Upper lobe of right lung (tissue), 1 donor: ENCODE data around the gene JAG2. TPM values are rescaled to one million over a fixed set of nuclear protein-coding genes. Genes with fewer than 3 reads are reported as not detected.

Experiments
- ATAC-seq: fragments of 200-7000 bp; cut with Tn5 transposase; one replicate; pipeline ENCODE4 v1.9.1; 2020; ENCODE audit warnings: mild to moderate bottlenecking, moderate library complexity
- DNase-seq: peaks from one replicate; pipeline ENCODE4 v3.0.0-alpha.2; 2020
- H3K27ac ChIP-seq: fragments of 200-600 bp; one replicate; pipeline ENCODE4 v1.8.0; 2022
- H3K27me3 ChIP-seq: fragments of 200-600 bp; one replicate; pipeline ENCODE4 v1.8.0; 2022; ENCODE audit warnings: mild to moderate bottlenecking
- H3K36me3 ChIP-seq: fragments of 200-600 bp; one replicate; pipeline ENCODE4 v1.8.0; 2022
- H3K4me1 ChIP-seq: fragments of 200-600 bp; one replicate; pipeline ENCODE4 v1.8.0; 2022
- H3K4me3 ChIP-seq: fragments of 200-600 bp; one replicate; pipeline ENCODE4 v1.8.0; 2022; ENCODE audit warnings: mild to moderate bottlenecking
- H3K9me3 ChIP-seq: fragments of 200-600 bp; one replicate; pipeline ENCODE4 v1.8.0; 2022
- CTCF ChIP-seq: fragments of 200-600 bp; IDR thresholded peaks from one replicate; pipeline ENCODE4 v1.8.0; 2022; ENCODE audit warnings: antibody characterized with exemption
- intact Hi-C: fragments of 100-400 bp; cut with DNase I; formaldehyde crosslinking; loops from one replicate; pipeline ENCODE4 v1.11.0; 2022
- microRNA-seq: library from miRNA; unstranded; fragments of <30 nt; microRNA quantifications from one replicate; pipeline ENCODE4 v1.2.0, GENCODE V29; 2020; ENCODE audit warnings: borderline microRNAs expressed
- total RNA-seq: library from RNA; stranded (reverse); fragmentation: NEBNext Ultra II Directional; extraction: Animal tissue kit (Norgen Biotek cat#: 25700); gene quantifications from one replicate; pipeline ENCODE4 v1.2.1, GENCODE V29; 2021
- donor health status: DM: no; HTN: yes; CAD: no; lungs with severe emphysema.

The JAG2 gene
- total RNA-seq, 1 donor from 2014 or later, result 31.2 TPM

GRCh38 chr14:105092171-105093037 lies 76.2 kb downstream of the JAG2 start:
- no peak for ATAC-seq
- peak overlapping the region; percentile 87 for H3K27ac ChIP-seq

GRCh38 chr14:105091517-105092170 lies 76.9 kb downstream of the JAG2 start:
- H3K4me3 ChIP-seq, result peak overlapping the region; percentile 72
- no peaks in the 10 kb centered on the region for H3K9me3 ChIP-seq
- peak; percentile 57 for ATAC-seq
- no peaks in the 10 kb centered on the region for H3K27me3 ChIP-seq
- peak overlapping the region; percentile 87 for H3K27ac ChIP-seq
- H3K4me1 ChIP-seq, result peaks cover 50% of the 10 kb centered on the region
- DNase-seq, result peak; percentile 94
- TF ChIP-seq CTCF, result no peak
- H3K36me3 ChIP-seq, result no peaks in the 10 kb centered on the region
- intact Hi-C loops, result loop anchor here (10.0 kb wide), 1 partner anchor 263 kb away; no protein-coding TSS in a partner anchor

More at GRCh38 chr14:105092171-105093037, 76.2 kb downstream of the JAG2 start:
- H3K27me3 ChIP-seq, result no peaks in the 10 kb centered on the region
- DNase-seq, result peak; percentile 72
- H3K4me1 ChIP-seq, result peaks cover 45% of the 10 kb centered on the region
- H3K9me3 ChIP-seq, result no peaks in the 10 kb centered on the region
- peak overlapping the region; percentile 72 for H3K4me3 ChIP-seq
- intact Hi-C loops, result loop anchor here (10.0 kb wide), 1 partner anchor 262 kb away; no protein-coding TSS in a partner anchor
- H3K36me3 ChIP-seq, result no peaks in the 10 kb centered on the region
- no peak for TF ChIP-seq CTCF

DNA sequence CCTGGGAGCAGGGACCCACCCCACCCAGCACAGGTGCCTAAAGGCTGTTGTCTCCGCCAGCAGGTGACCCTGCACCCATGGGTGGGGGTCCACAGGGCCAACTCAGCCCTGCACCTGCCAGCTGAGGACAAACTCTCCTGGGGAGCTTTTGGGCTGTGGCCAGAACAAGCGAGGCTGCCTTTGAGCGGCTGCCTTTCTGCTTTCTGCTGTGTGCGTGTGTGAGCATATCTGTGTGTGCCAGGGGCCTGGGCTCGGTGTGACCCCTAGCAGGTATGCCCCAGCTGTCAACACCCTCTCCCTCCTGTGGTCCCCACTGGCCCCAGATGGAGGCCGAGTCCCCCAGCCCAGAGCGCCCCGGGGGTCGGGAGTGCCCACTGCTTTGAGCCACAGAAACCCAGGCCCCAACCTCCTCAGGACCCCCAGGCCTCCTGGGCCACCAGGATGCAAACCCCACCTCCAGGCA lies 77.5 kb downstream of the JAG2 start:
- peaks cover 54% of the 10 kb centered on the region for H3K4me1 ChIP-seq
- intact Hi-C loops, result loop anchor here (10.0 kb wide), 1 partner anchor 264 kb away; no protein-coding TSS in a partner anchor
- H3K4me3 ChIP-seq, result no peak overlapping the region
- no peaks in the 10 kb centered on the region for H3K9me3 ChIP-seq
- H3K27ac ChIP-seq, result peak overlapping the region; percentile 87
- DNase-seq (peak; percentile 67), ATAC-seq (no peak)
- no peaks in the 10 kb centered on the region for H3K27me3 ChIP-seq
- no peaks in the 10 kb centered on the region for H3K36me3 ChIP-seq
- no peak for TF ChIP-seq CTCF

Small RNA genes lying within 50 kb of the gene (microRNA-seq; reads per million reads assigned to microRNA genes)
- not detected for gene MIR6765

Other genes with a start within 250 kb of the JAG2 start
- gene PLD4, start 243.9 kb downstream of the JAG2 start, total RNA-seq, result 3.1 TPM
- gene AHNAK2, start 190.4 kb downstream of the JAG2 start, total RNA-seq, result 13.7 TPM
- gene CLBA1, start 183.0 kb downstream of the JAG2 start, total RNA-seq, result 6.9 TPM
- 4.1 TPM for gene CDCA4, start 147.7 kb downstream of the JAG2 start, total RNA-seq
- gene GPR132, start 103.3 kb downstream of the JAG2 start, total RNA-seq, result 6.7 TPM
- gene NUDT14, start 12.5 kb upstream of the JAG2 start, total RNA-seq, result 59.1 TPM
- gene BTBD6, start 79.8 kb upstream of the JAG2 start, total RNA-seq, result 51.3 TPM
- 31.2 TPM for gene BRF1, start 132.2 kb upstream of the JAG2 start, total RNA-seq
- gene PACS2, start 146.0 kb upstream of the JAG2 start, total RNA-seq, result 86.6 TPM
- gene TEX22, start 229.8 kb upstream of the JAG2 start, total RNA-seq, result 3.2 TPM